ENCODE measurements around the gene LPP.

GRCh38 chr3:188106887-188107830 lies 46.8 kb upstream of the LPP start:
- TF ChIP-seq, protein P1, sequence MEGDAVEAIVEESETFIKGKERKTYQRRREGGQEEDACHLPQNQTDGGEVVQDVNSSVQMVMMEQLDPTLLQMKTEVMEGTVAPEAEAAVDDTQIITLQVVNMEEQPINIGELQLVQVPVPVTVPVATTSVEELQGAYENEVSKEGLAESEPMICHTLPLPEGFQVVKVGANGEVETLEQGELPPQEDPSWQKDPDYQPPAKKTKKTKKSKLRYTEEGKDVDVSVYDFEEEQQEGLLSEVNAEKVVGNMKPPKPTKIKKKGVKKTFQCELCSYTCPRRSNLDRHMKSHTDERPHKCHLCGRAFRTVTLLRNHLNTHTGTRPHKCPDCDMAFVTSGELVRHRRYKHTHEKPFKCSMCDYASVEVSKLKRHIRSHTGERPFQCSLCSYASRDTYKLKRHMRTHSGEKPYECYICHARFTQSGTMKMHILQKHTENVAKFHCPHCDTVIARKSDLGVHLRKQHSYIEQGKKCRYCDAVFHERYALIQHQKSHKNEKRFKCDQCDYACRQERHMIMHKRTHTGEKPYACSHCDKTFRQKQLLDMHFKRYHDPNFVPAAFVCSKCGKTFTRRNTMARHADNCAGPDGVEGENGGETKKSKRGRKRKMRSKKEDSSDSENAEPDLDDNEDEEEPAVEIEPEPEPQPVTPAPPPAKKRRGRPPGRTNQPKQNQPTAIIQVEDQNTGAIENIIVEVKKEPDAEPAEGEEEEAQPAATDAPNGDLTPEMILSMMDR (IDR thresholded peaks at IDR 0.05) = no peak
- no peak for TF ChIP-seq POLR2A (IDR thresholded peaks at IDR 0.05)

All from ovary (tissue), 3 donors.